Cardiac muscle cell (in vitro differentiated cells and primary cell): ENCODE measurements around the gene MRPL50. TPM values are rescaled to one million over a fixed set of nuclear protein-coding genes. Genes with fewer than 3 reads are reported as not detected.

Experiments
- DNase-seq, 2 donors: peaks; one replicate each; pipeline versions ENCODE4 v3.0.0 to v3.0.0-alpha.2; 2010 to 2017; ENCODE audit warnings: low read depth in 1 of 2, low spot score in 1 of 2
- H3K27ac ChIP-seq: fragments of 200-600 bp; sonication (generic); 2 replicates; pipeline ENCODE4 v1.5.1; 2016
- H3K27me3 ChIP-seq: fragments of 200-600 bp; sonication (generic); 2 replicates; pipeline ENCODE4 v1.6.0; 2016; ENCODE audit warnings: control low read depth
- H3K36me3 ChIP-seq: fragments of 200-600 bp; sonication (generic); 2 replicates; pipeline ENCODE4 v1.5.1; 2016; ENCODE audit warnings: control low read depth
- H3K4me1 ChIP-seq: fragments of 200-600 bp; sonication (generic); 2 replicates; pipeline ENCODE4 v1.8.1; 2017; ENCODE audit warnings: low read depth, mild to moderate bottlenecking, mixed run types
- H3K4me3 ChIP-seq: fragments of 200-600 bp; sonication (generic); 2 replicates; pipeline ENCODE4 v1.5.1; 2016; ENCODE audit warnings: mild to moderate bottlenecking
- H3K9me3 ChIP-seq: fragments of 200-600 bp; sonication (generic); 2 replicates; pipeline ENCODE4 v1.5.1; 2017; ENCODE audit warnings: low read depth, mild to moderate bottlenecking, control low read depth
- polyA plus RNA-seq: library from polyadenylated mRNA; unstranded; fragments of >200 nt; fragmentation: Nextera tagmentation; extraction: Ambion mirVana; gene quantifications from 2 replicates; pipeline ENCODE4 v1.2.1, GENCODE V29; 2016
- total RNA-seq: library from RNA; depleted of rRNA; stranded (reverse); fragments of >200 nt; gene quantifications from 2 replicates; pipeline ENCODE4 v1.2.3, GENCODE V29; 2016
- TF ChIP-seq, protein P1 (sequence below): IDR thresholded peaks from 2 replicates; pipeline ENCODE4 v1.5.1; 2012; ENCODE audit warnings: low read depth, mild to moderate bottlenecking, low read length

Gene MRPL50
- total and polyA plus RNA-seq, 2 experiments from 2014 or later = 11.2 to 23.5 TPM

DNA sequence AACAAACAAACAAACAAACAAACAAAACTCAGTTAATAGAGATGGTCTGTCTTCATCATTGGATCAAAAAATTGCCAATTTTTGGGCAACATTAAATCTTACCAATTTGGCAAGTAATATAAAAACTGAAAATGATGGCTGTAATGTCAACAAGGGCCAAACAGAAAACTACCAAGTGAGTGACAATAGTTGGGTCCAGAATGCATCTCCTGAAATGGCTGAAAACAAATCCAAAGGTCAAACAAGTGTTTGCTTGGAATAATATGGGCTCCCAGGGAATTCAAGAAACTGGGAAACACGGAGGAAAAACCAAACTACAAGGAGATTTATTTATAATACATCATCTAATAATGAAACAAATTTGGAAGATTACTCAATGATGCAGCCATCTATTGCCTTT, 38.7 kb downstream of the MRPL50 start:
- Histone ChIP-seq H3K27me3 (no peaks in the 10 kb centered on the region), H3K9me3 (no peaks in the 10 kb centered on the region), H3K36me3 (no peaks in the 10 kb centered on the region), H3K4me1 (no peaks in the 10 kb centered on the region), H3K27ac (no peak overlapping the region), H3K4me3 (no peak overlapping the region)
- DNase-seq = no peak
- TF ChIP-seq, protein P1, sequence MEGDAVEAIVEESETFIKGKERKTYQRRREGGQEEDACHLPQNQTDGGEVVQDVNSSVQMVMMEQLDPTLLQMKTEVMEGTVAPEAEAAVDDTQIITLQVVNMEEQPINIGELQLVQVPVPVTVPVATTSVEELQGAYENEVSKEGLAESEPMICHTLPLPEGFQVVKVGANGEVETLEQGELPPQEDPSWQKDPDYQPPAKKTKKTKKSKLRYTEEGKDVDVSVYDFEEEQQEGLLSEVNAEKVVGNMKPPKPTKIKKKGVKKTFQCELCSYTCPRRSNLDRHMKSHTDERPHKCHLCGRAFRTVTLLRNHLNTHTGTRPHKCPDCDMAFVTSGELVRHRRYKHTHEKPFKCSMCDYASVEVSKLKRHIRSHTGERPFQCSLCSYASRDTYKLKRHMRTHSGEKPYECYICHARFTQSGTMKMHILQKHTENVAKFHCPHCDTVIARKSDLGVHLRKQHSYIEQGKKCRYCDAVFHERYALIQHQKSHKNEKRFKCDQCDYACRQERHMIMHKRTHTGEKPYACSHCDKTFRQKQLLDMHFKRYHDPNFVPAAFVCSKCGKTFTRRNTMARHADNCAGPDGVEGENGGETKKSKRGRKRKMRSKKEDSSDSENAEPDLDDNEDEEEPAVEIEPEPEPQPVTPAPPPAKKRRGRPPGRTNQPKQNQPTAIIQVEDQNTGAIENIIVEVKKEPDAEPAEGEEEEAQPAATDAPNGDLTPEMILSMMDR = no peak

DNA sequence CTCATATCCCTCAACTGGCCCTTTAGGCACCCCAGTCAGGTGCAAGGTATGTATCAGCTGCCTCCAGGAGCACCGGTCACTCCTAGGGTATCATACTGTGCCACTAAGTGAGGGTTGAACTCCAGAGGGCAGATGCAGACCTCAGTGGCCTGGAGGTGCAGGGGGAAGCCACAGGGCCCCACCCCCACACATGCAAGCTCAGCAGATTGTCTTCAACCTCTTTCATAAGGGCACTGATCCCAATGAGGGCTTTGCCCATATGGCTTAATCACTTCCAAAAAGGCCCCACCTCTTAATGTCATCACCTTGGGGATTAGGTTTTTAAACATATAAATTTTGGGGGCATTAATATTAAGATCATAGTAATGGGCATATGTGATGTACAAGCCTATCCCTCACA, 41.8 kb downstream of the MRPL50 start:
- H3K4me3 ChIP-seq = no peak overlapping the region
- no peaks in the 10 kb centered on the region for H3K4me1 ChIP-seq
- no peaks in the 10 kb centered on the region for H3K36me3 ChIP-seq
- no peak for DNase-seq
- no peaks in the 10 kb centered on the region for H3K27me3 ChIP-seq
- H3K27ac ChIP-seq = no peak overlapping the region
- H3K9me3 ChIP-seq = no peaks in the 10 kb centered on the region
- TF ChIP-seq, protein P1 = no peak

DNA sequence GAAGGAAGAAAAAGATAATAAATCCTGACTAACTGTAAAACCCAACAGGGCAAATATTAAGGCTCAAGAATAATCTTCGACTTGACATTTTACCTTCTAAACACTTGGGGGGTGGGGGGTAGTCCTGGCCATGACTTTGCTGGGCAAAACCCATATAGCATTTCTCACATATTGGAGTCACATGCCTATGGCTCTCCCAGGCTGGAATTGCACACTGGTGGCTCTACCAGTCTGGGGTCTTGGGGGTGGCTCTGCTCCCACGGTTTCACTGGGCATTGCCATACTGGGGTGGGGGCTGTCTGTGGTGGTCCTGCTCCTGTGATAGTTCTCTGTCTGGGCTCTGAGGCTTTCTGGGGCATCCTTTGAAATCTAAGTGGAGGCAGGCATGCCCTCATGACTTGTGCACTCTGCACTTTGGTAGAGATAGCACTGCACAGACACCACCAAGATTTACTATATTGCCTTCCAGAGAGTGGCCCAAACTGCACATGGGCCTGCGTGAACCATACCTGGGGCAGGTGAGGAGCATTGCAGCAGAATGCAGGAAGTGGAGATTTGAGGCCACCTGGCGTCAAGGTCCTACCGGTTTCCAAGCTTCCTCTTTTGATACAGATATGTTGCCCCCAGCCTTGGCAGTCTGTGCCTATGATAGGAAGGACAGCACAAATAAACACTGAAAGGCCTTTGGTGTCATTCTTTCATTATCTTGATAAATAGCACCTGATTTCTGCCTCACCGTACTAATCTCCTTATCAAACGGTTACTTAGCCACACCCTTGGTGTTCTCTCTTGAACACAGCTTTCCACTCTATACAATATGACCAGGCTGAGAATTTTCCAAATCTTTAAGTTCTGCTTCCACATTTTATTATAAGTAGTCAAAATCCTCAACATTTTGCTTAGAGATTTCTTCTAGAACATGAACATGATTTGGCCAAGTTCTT, 43.4 kb downstream of the MRPL50 start:
- no peaks in the 10 kb centered on the region for H3K27me3 ChIP-seq
- no peak for DNase-seq
- H3K9me3 ChIP-seq = no peaks in the 10 kb centered on the region
- no peak overlapping the region for H3K4me3 ChIP-seq
- H3K4me1 ChIP-seq = no peaks in the 10 kb centered on the region
- no peak overlapping the region for H3K27ac ChIP-seq
- H3K36me3 ChIP-seq = no peaks in the 10 kb centered on the region
- TF ChIP-seq, protein P1 = no peak

DNA sequence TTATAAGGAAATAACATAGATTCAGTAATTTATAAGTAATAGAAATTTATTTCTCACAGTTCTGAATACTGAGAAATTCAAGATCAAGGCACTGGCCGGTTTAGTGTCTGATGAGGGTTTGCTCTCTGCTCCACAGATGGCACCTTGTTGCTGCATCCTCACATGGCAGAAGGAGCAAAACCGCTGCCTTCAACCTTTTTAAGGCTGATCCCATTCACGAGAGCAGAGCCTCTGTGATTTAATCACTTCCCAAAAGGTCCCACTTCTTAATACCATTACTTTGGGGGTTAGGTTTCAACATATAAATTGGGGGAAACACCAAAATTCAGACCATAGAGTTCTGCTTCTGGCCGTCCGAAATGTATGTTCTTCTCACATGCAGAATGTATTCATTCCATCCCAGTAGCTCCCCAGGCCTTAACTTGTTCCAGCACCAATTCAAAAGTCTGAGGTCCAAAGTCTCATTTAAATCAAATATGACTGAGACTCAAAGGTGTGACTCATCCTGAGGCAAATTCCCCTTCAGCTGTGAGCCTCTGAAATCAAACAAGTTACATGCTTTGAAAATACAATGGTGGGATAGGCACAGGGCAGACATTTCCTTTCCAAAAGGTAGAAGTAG, 44.2 kb downstream of the MRPL50 start:
- H3K36me3 ChIP-seq = no peaks in the 10 kb centered on the region
- H3K27me3 ChIP-seq = no peaks in the 10 kb centered on the region
- H3K4me3 ChIP-seq = no peak overlapping the region
- TF ChIP-seq, protein P1 = no peak
- H3K4me1 ChIP-seq = no peaks in the 10 kb centered on the region
- no peaks in the 10 kb centered on the region for H3K9me3 ChIP-seq
- no peak overlapping the region for H3K27ac ChIP-seq
- no peak for DNase-seq

DNA sequence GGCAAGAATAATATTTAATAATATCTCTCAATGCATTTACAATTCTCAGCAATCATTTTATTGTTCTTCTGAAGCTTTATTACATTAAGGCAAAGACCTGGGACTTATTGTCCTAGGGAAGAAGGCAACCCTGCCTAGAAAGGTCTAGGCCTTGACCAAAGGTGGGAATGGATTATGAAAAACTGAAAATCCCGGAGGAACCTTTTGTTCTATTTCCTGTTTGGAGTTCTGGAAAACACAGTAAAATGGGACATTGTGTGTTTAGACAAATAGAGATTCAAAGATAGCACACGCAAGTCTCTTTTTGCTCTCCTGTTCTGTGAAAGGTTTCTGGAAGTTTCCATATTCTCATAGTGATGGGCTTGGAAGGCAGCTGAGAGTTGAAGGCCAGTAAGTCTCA, 44.7 kb downstream of the MRPL50 start:
- DNase-seq = no peak
- TF ChIP-seq, protein P1 = no peak
- no peaks in the 10 kb centered on the region for H3K9me3 ChIP-seq
- no peaks in the 10 kb centered on the region for H3K27me3 ChIP-seq
- no peaks in the 10 kb centered on the region for H3K4me1 ChIP-seq
- H3K4me3 ChIP-seq = no peak overlapping the region
- H3K36me3 ChIP-seq = no peaks in the 10 kb centered on the region
- H3K27ac ChIP-seq = no peak overlapping the region
